NK-92 (cell line): ENCODE measurements around the gene SERPINA1.
"Not testable (repeated sequence)": the region's sequence is repeated elsewhere in the genome, so short reads cannot be mapped to it uniquely, and the experiment has no call there.

Experiments
- DNase-seq: peaks from one replicate; lab custom pipeline; 2025; ENCODE audit not compliant: unreplicated experiment; lab: John Stamatoyannopoulos, UW

The SERPINA1 gene

GRCh38 chr14:94388384-94389103, at the start of gene SERPINA1:
TSS of gene SERPINA1 (minus strand) at chr14:94388602. CDS start at chr14:94383237, 5,365 bp downstream.
- no peak for DNase-seq

- no peak for DNase-seq
Observed at GRCh38 chr14:94428610-94429009, 40.2 kb upstream of the SERPINA1 start.

GRCh38 chr14:94427016-94427613, 38.7 kb upstream of the SERPINA1 start:
- DNase-seq = no peak

GRCh38 chr14:94426526-94426925, 38.1 kb upstream of the SERPINA1 start:
- no peak for DNase-seq

- DNase-seq = no peak
Observed at GRCh38 chr14:94424371-94424770, 36.0 kb upstream of the SERPINA1 start.

- no peak for DNase-seq
Observed at GRCh38 chr14:94423453-94424056, 35.2 kb upstream of the SERPINA1 start.

- no peak for DNase-seq
Observed at GRCh38 chr14:94421316-94421715, 32.9 kb upstream of the SERPINA1 start.

- DNase-seq = not testable (repeated sequence)
Observed at GRCh38 chr14:94417497-94418205, 29.2 kb upstream of the SERPINA1 start.

- DNase-seq = no peak
Observed at GRCh38 chr14:94412671-94413638, 24.6 kb upstream of the SERPINA1 start.

GRCh38 chr14:94411638-94412037, 23.2 kb upstream of the SERPINA1 start:
- DNase-seq = no peak

- not testable (repeated sequence) for DNase-seq
Observed at GRCh38 chr14:94409430-94409829, 21.0 kb upstream of the SERPINA1 start.

- DNase-seq = no peak
Observed at GRCh38 chr14:94408546-94409095, 20.2 kb upstream of the SERPINA1 start.

- DNase-seq = no peak
Observed at GRCh38 chr14:94407906-94408305, 19.5 kb upstream of the SERPINA1 start.

- DNase-seq = no peak
Observed at GRCh38 chr14:94406910-94407309, 18.5 kb upstream of the SERPINA1 start.

GRCh38 chr14:94405486-94405885, 17.1 kb upstream of the SERPINA1 start:
- no peak for DNase-seq

- no peak for DNase-seq
Observed at GRCh38 chr14:94404561-94404960, 16.2 kb upstream of the SERPINA1 start.

GRCh38 chr14:94403312-94403932, 15.0 kb upstream of the SERPINA1 start:
- no peak for DNase-seq

- no peak for DNase-seq
Observed at GRCh38 chr14:94401083-94401482, 12.7 kb upstream of the SERPINA1 start.

GRCh38 chr14:94400422-94400841, 12.0 kb upstream of the SERPINA1 start:
- no peak for DNase-seq

- no peak for DNase-seq
Observed at GRCh38 chr14:94398536-94398935, 10.1 kb upstream of the SERPINA1 start.
